ACC112 (cell line): ENCODE results near the gene UBE2U.
A peak's percentile ranks its signal among the peaks of the same experiment; 100 is the strongest.
"Not testable (repeated sequence)": the region's sequence is repeated elsewhere in the genome, so short reads cannot be mapped to it uniquely, and the experiment has no call there.

Source experiments
- H2AFZ ChIP-seq: fragments of 200-600 bp; sonication (generic); one replicate; pipeline ENCODE4 v1.6.0; 2017; ENCODE audit warnings: antibody characterized with exemption, low read length; ENCODE audit not compliant: unreplicated experiment
- H3K27ac ChIP-seq: fragments of 200-600 bp; sonication (generic); 2 replicates; pipeline ENCODE4 v1.5.1; 2014; ENCODE audit warnings: low read depth, mild to moderate bottlenecking, antibody characterized with exemption, low read length, moderate library complexity
- H3K27me3 ChIP-seq: fragments of 200-600 bp; sonication (generic); 2 replicates; pipeline ENCODE4 v1.6.1; 2014; ENCODE audit warnings: mild to moderate bottlenecking, antibody characterized with exemption, low read length, moderate library complexity, mixed read lengths; ENCODE audit not compliant: insufficient read depth
- H3K36me3 ChIP-seq: fragments of 200-600 bp; sonication (generic); 2 replicates; pipeline ENCODE4 v1.6.1; 2016; ENCODE audit warnings: mild to moderate bottlenecking, antibody characterized with exemption, low read length, moderate library complexity, mixed read lengths; ENCODE audit not compliant: insufficient read depth
- H3K4me1 ChIP-seq: fragments of 200-600 bp; sonication (generic); one replicate; pipeline ENCODE4 v1.6.1; 2016; ENCODE audit warnings: low read length, mixed read lengths; ENCODE audit not compliant: insufficient read depth, unreplicated experiment, control insufficient read depth
- H3K4me3 ChIP-seq: fragments of 200-600 bp; sonication (generic); 2 replicates; pipeline ENCODE4 v1.5.1; 2014; ENCODE audit warnings: mild to moderate bottlenecking, low read depth, low read length
- H3K79me2 ChIP-seq: fragments of 200-600 bp; sonication (generic); one replicate; pipeline ENCODE4 v1.6.0; 2016; ENCODE audit warnings: low read length; ENCODE audit not compliant: control insufficient read depth, unreplicated experiment, insufficient read depth

UBE2U gene

DNA sequence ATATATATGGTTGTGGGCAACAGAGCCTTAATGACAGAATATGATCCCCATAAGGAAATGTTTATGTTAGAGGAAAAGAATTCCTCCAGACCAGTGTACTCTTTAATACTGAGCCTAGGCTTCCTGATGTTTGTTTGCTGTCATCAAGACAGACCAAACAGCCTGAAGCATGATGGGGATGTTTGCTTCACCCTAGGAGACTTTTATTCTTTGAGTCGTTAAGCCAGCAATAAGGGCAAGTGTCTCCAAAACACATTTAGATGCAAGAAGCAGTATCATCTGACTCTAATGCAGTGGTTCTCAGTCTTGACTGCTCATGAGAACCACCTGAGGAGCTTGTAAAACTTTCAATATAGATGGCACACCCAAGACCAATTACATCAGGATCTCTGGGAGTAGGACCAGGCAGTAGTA is 33.1 kb downstream of the UBE2U start:
- H3K36me3 ChIP-seq, result no peaks in the 10 kb centered on the region
- no peak overlapping the region for H2AFZ ChIP-seq
- no peaks in the 10 kb centered on the region for H3K27me3 ChIP-seq
- H3K27ac ChIP-seq, result no peak overlapping the region
- no peaks in the 10 kb centered on the region for H3K79me2 ChIP-seq
- H3K4me1 ChIP-seq, result no peaks in the 10 kb centered on the region
- no peak overlapping the region for H3K4me3 ChIP-seq

DNA sequence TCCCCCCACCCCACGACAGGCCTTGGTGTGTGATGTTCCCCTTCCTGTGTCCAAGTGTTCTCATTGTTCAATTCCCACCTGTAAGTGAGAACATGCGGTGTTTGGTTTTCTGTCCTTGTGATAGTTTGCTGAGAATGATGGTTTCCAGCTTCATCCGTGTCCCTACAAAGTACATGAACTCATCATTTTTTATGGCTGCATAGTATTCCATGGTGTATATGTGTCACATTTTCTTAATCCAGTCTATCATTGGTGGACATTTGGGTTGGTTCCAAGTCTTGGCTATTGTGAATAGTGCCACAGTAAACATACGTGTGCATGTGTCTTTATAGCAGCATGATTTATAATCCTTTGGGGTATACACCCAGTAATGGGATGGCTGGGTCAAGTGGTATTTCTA is 36.1 kb downstream of the UBE2U start:
- H3K4me1 ChIP-seq, H2AFZ ChIP-seq, H3K27ac ChIP-seq, H3K4me3 ChIP-seq, H3K79me2 ChIP-seq, H3K36me3 ChIP-seq, H3K27me3 ChIP-seq: not testable (repeated sequence)

DNA sequence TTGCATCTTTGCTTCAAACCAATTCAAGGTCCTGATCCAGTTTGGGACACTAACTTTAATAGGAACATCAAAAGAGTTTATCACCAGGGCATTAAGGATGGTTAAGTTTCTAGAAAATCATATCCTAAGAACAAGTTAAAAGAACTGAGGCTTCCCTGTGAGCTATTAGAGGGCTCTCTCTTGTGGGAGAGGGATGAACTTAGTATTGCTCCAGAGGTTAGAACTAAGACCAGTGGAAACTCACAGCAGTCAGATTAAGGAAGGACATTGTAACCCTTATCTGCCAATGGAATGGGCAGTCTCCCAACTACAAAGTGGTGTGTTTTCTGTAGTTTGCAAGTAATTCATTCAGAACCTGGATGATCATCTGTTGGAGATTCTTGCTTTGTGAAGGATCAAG is 36.8 kb downstream of the UBE2U start:
- Histone ChIP-seq H3K79me2 (no peaks in the 10 kb centered on the region), H3K36me3 (no peaks in the 10 kb centered on the region), H3K27me3 (no peaks in the 10 kb centered on the region), H3K4me3 (no peak overlapping the region), H3K27ac (no peak overlapping the region), H3K4me1 (no peaks in the 10 kb centered on the region), H2AFZ (no peak overlapping the region)

DNA sequence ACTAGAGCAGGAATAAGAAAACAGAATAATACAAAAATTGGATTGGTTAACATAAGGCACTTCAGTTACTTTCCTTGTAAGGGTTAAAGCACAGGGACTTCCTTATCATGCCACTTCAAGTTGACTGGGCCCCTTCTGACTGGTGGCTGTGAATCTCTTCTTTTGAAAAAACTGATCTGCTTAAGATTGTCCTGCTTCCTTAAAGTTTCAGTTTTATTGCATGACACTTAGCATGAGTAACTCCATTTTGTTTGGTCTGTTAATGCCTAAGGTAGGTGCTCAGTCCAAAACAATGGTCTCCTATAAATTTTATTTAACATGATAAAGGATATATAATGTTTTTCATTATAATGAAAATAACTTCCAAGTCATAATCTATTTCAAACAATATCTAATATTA is 37.6 kb downstream of the UBE2U start:
- H3K27ac ChIP-seq, result no peak overlapping the region
- no peaks in the 10 kb centered on the region for H3K27me3 ChIP-seq

DNA sequence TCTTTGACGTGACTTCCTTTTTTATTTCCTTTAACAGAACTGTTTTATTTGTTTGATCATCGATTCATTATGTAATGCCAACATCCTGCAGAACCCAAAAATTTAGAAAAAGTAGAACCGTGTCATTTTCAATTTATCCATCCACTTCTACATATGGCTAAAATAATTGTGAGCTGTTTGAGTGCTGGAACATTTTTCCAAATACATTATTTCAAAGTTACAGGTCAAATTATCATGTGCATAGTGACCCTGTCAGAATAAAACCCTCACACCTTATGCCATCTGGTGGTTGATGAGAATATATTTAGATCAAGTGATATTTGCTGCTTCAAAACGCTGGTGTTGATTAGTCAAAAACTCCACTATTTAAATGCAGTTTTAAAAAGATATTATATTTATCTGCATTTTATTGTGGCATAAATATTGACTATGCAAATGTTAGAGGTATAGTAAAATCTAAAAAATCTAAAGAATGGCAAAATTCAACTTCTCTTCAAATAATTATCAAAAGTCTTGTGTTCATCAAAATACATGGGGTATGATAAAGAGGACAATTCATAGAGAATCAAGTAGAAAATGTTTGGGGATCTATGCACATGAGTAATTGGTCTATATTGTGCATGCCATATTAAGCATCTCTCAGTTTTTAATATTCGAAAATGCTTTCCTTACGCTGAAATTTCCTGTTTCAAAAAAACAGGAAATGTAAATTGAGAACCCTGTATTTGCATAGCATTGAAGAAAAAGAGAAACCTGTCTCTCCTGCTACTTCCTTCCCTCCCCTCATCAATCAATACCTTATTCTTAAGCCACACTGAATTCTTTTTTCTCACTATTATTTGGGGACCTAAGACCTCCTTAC is 39.7 kb downstream of the UBE2U start:
- Histone ChIP-seq H2AFZ (peak overlapping the region; percentile 48), H3K4me3 (no peak overlapping the region)

More for the DNA sequence above, 37.6 kb downstream of the UBE2U start:
- Histone ChIP-seq H3K79me2 (no peaks in the 10 kb centered on the region), H2AFZ (no peak overlapping the region), H3K4me3 (no peak overlapping the region), H3K4me1 (no peaks in the 10 kb centered on the region), H3K36me3 (no peaks in the 10 kb centered on the region)

DNA sequence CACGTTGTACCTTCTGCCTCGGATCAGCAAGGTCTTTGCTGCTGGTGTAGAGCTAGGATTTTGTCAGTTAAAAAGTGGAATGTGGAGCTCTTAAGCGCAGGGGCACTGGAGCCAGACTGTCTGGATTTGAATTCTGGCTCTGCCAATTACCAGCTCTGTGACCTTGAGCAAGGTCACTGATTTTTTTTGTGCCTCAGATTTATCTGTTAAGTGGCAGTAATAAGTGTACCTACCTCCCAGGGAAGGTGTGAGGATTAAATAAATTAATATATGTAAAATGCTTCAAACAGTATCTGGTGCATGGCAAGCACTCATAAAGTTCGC is 40.3 kb downstream of the UBE2U start:
- no peak overlapping the region for H3K27ac ChIP-seq
- peak overlapping the region; percentile 48 for H2AFZ ChIP-seq
- H3K4me1 ChIP-seq, result no peaks in the 10 kb centered on the region
- H3K36me3 ChIP-seq, result no peaks in the 10 kb centered on the region
- H3K27me3 ChIP-seq, result no peaks in the 10 kb centered on the region
- H3K4me3 ChIP-seq, result no peak overlapping the region
- no peaks in the 10 kb centered on the region for H3K79me2 ChIP-seq

More for the DNA sequence above, 39.7 kb downstream of the UBE2U start:
- no peaks in the 10 kb centered on the region for H3K27me3 ChIP-seq
- H3K36me3 ChIP-seq, result no peaks in the 10 kb centered on the region
- no peaks in the 10 kb centered on the region for H3K79me2 ChIP-seq
- no peak overlapping the region for H3K27ac ChIP-seq
- no peaks in the 10 kb centered on the region for H3K4me1 ChIP-seq

DNA sequence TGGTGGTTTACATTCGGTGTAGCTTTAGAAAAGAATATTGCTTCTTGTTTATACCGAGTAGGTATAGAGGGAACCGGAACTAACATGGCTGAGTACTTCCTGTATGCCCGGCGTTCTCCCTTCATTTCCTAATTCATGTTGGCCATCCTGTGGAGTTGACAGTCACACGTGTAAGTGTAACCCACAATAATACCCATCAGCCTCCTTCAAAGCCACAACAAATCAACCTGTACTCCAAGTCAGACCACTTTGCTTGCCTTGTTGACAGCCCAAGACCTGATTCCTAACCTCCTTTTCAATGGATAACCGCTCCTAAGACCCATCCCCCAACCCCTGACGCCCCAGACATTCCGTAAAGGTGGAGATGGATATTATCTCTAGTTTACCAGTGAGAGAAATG is 42.1 kb downstream of the UBE2U start:
- Histone ChIP-seq H2AFZ (peak overlapping the region; percentile 47), H3K27ac (no peak overlapping the region), H3K79me2 (no peaks in the 10 kb centered on the region), H3K4me3 (no peak overlapping the region), H3K4me1 (no peaks in the 10 kb centered on the region), H3K27me3 (no peaks in the 10 kb centered on the region), H3K36me3 (no peaks in the 10 kb centered on the region)

DNA sequence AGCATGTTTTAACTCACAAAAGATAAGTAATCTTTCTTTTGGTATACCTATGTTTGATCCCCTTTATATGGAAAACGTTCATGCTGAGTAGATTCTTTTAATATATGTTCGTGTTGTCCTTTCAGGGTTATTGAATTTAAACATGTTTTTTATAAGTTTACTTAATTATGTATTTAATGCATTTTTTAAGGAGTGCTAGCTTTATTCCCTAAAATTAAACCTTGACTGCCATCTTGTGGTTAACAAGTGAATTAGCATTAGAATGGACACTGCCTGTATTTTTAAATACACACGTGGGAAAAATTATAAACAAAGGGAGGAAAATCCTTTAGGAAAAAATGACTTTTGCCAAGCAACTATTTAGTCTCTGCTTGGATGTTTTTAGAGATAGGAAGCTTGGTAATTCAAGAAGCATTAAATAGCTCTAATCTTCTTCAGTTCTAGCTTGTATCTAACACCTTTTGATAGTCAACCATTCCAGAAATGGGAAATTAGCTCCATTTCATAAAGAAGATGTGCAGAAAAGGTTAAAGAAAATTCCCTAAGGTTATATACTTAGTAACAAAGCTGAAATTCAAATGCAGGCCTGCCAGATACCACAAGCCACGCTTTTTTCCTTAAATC is 43.0 kb downstream of the UBE2U start:
- Histone ChIP-seq H3K79me2 (no peaks in the 10 kb centered on the region), H3K27ac (no peak overlapping the region), H2AFZ (no peak overlapping the region), H3K27me3 (no peaks in the 10 kb centered on the region), H3K4me1 (no peaks in the 10 kb centered on the region), H3K36me3 (no peaks in the 10 kb centered on the region), H3K4me3 (no peak overlapping the region)

DNA sequence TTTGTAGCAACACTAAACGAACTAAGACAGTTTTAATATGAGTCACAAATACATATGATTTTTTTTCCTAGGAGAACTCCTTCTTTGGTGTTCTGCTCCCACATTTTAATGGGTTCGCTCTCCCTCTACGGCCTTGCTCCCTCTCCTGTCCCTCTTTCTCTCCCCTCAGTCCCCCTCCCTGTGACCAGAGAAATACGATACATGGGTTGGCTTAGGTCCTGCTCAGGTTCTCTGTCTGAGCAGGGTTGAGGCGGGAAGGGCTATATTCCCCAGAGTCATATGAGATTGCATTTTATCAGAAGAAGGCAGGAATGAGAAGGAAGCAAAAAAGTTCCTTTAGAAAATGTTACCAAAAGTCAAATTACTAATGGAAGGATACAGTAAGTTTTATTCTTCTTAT is 44.6 kb downstream of the UBE2U start:
- H3K27me3 ChIP-seq, result 0 out of 2 replicates have a peak, but pooled peaks cover 6% of the 10 kb centered on the region
- no peaks in the 10 kb centered on the region for H3K4me1 ChIP-seq
- H3K4me3 ChIP-seq, result no peak overlapping the region
- no peak overlapping the region for H2AFZ ChIP-seq
- no peaks in the 10 kb centered on the region for H3K36me3 ChIP-seq
- H3K27ac ChIP-seq, result no peak overlapping the region
- H3K79me2 ChIP-seq, result no peaks in the 10 kb centered on the region

DNA sequence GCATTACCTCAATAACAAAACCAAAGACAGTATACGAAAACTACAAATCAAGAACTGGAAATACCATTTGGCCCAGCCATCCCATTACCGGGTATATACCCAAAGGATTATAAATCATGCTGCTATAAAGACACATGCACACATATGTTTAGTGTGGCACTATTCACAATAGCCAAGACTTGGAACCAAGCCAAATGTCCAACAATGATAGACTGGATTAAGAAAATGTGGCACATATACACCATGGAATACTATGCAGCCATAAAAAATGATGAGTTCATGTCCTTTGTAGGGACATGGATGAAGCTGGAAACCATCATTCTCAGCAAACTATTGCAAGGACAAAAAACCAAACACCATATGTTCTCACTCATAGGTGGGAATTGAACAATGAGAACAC is 47.0 kb downstream of the UBE2U start:
- not testable (repeated sequence) for H3K4me3 ChIP-seq, H3K4me1 ChIP-seq, H3K36me3 ChIP-seq, H2AFZ ChIP-seq, H3K27ac ChIP-seq, H3K79me2 ChIP-seq
- peaks cover 18% of the 10 kb centered on the region; the same call in 1 of the 2 replicates for H3K27me3 ChIP-seq

DNA sequence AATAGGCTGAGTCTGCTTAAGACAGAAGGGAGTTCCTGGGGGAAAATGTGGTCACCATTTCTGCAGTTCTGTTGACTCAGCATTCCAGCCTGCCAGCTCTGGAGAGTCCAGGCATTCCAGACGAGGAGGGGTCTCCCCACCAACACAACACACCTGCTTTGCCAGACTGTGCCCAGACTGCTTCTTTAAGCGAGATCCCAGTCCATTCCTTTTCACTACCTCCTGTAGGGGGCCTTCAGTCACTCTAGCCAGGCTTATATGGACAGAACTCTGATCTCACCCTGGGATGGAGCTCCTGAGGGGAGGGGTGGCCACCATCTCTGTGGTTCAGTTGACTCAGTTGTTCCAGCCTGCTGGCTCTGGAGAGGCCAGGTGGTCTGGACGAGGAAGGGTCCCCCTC is 48.5 kb downstream of the UBE2U start:
- Histone ChIP-seq H3K4me1 (no peaks in the 10 kb centered on the region), H3K4me3 (no peak overlapping the region), H3K79me2 (no peaks in the 10 kb centered on the region), H3K27me3 (peaks cover 18% of the 10 kb centered on the region; the same call in 1 of the 2 replicates), H3K36me3 (no peaks in the 10 kb centered on the region), H2AFZ (no peak overlapping the region), H3K27ac (no peak overlapping the region)
